Measurements from ENCODE around the gene PRDM2.
"Not testable (repeated sequence)": the region's sequence is repeated elsewhere in the genome, so short reads cannot be mapped to it uniquely, and the experiment has no call there.

PRDM2 gene

DNA sequence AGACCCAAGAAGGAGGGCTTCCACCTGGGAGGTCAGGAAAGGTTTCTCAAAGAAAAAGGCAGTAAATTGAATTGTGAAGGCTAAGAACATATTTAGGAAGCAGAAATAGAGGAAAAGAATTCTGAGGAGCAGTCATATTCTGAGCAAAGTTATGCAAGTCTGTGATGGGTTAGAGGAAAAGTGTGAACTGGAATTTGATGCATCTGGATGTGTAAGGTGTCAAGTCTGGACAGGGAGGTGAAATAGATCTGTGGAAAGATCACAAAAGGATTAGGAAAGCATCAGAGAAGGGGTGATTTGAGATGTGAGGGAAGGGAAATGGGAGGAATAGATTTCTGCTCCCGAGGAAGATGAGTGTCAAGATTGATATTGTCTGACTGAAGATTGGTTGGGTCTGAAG lies 18.1 kb upstream of the PRDM2 start:
- H3K36me3 ChIP-seq (ENCODE audit: control insufficient read depth in 4 of 4, insufficient read depth in 4 of 4, low read length in 3 of 4): no peaks in the 10 kb centered on the region
- ChIA-PET CTCF (no interaction called here), POLR2A (no interaction called here)
- H3K9me3 ChIP-seq (ENCODE audit: control extremely low read depth in 1 of 5, control insufficient read depth in 4 of 5, insufficient read depth in 2 of 5, low read depth in 1 of 5, low read length in 4 of 5): peaks cover 0 to 2% (median 0%) of the 10 kb centered on the region in 5 experiments
- H3K4me1 ChIP-seq (ENCODE audit: control extremely low read depth in 1 of 4, control insufficient read depth in 4 of 4, insufficient read depth in 4 of 4, low read length in 3 of 4): no peaks in the 10 kb centered on the region
- H3K4me3 ChIP-seq (ENCODE audit: control insufficient read depth in 1 of 7, extremely low read depth in 1 of 7, insufficient read depth in 4 of 7, low read depth in 2 of 7, low read length in 6 of 7): no peak overlapping the region
- no peak for DNase-seq
- H3K27me3 ChIP-seq (replicated peaks in 2 of 5; ENCODE audit: control insufficient read depth in 4 of 5, insufficient read depth in 5 of 5, low read length in 4 of 5): no peaks in the 10 kb centered on the region
- H3K27ac ChIP-seq (ENCODE audit: insufficient read depth in 1 of 2, low read depth in 1 of 2, low read length in 2 of 2, poor library complexity in 1 of 2, severe bottlenecking in 2 of 2): no peak overlapping the region
- no CpG with 5 or more reads among the region's 1 CpG for WGBS (ENCODE audit: insufficient coverage)

DNA sequence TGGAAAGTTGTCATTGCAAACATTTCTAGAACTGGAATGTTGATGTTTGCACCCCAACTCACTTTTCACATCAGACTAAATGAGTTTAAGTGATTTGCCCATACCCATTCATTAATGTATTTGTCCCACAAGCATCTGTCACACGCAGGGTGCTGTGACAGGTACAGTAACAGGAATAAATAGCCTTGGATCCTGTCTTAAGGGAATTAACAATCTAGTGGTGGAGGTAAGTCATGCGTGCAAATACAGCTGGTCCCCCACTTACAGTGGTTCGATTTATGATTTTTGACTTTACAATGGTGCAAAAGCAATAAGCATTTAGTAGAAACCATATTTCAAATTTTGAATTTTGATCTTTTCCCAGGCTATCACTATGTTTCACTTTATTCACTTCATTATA lies 17.5 kb upstream of the PRDM2 start:
- peaks cover 0 to 2% (median 0%) of the 10 kb centered on the region in 5 experiments for H3K9me3 ChIP-seq (ENCODE audit: control extremely low read depth in 1 of 5, control insufficient read depth in 4 of 5, insufficient read depth in 2 of 5, low read depth in 1 of 5, low read length in 4 of 5)
- H3K36me3 ChIP-seq (ENCODE audit: control insufficient read depth in 4 of 4, insufficient read depth in 4 of 4, low read length in 3 of 4): no peaks in the 10 kb centered on the region
- H3K27me3 ChIP-seq (replicated peaks in 2 of 5; ENCODE audit: control insufficient read depth in 4 of 5, insufficient read depth in 5 of 5, low read length in 4 of 5): no peaks in the 10 kb centered on the region
- ChIA-PET CTCF (no interaction called here), POLR2A (no interaction called here)
- WGBS (ENCODE audit: insufficient coverage): 80% methylated on average over 1 of the region's 3 CpGs
- no peaks in the 10 kb centered on the region for H3K4me1 ChIP-seq (ENCODE audit: control extremely low read depth in 1 of 4, control insufficient read depth in 4 of 4, insufficient read depth in 4 of 4, low read length in 3 of 4)
- no peak overlapping the region for H3K27ac ChIP-seq (ENCODE audit: insufficient read depth in 1 of 2, low read depth in 1 of 2, low read length in 2 of 2, poor library complexity in 1 of 2, severe bottlenecking in 2 of 2)
- H3K4me3 ChIP-seq (ENCODE audit: control insufficient read depth in 1 of 7, extremely low read depth in 1 of 7, insufficient read depth in 4 of 7, low read depth in 2 of 7, low read length in 6 of 7): no peak overlapping the region
- no peak for DNase-seq

DNA sequence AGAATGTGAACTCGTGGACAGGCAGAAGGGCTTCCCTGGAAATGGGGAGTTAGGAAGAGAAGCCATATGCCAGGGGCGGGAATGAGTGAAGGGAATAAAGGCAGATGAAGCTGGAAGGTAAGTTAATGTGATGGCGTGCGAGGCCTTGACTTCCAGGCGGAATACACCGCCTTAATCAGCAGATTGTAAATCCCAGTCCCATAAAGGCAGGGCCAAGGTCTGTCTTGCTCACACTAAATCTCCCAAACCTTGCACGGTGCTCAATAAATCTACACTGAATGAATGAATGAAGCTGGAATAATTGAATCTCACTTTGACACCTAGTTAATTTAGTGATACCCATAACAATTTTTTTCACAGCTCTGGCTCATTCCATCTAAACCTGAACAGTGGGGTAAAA lies 16.8 kb upstream of the PRDM2 start:
- CTCF ChIA-PET: no interaction called here
- Histone ChIP-seq H3K27ac (ENCODE audit: insufficient read depth in 1 of 2, low read depth in 1 of 2, low read length in 2 of 2, poor library complexity in 1 of 2, severe bottlenecking in 2 of 2) (no peak overlapping the region), H3K4me3 (ENCODE audit: control insufficient read depth in 1 of 7, extremely low read depth in 1 of 7, insufficient read depth in 4 of 7, low read depth in 2 of 7, low read length in 6 of 7) (no peak overlapping the region), H3K9me3 (ENCODE audit: control extremely low read depth in 1 of 5, control insufficient read depth in 4 of 5, insufficient read depth in 2 of 5, low read depth in 1 of 5, low read length in 4 of 5) (peaks cover 0 to 2% (median 0%) of the 10 kb centered on the region in 5 experiments), H3K27me3 (replicated peaks in 2 of 5; ENCODE audit: control insufficient read depth in 4 of 5, insufficient read depth in 5 of 5, low read length in 4 of 5) (no peaks in the 10 kb centered on the region), H3K4me1 (ENCODE audit: control extremely low read depth in 1 of 4, control insufficient read depth in 4 of 4, insufficient read depth in 4 of 4, low read length in 3 of 4) (no peaks in the 10 kb centered on the region), H3K36me3 (ENCODE audit: control insufficient read depth in 4 of 4, insufficient read depth in 4 of 4, low read length in 3 of 4) (no peaks in the 10 kb centered on the region)
- no peak for DNase-seq
- WGBS (ENCODE audit: insufficient coverage): 90% methylated on average over 5 of the region's 7 CpGs
- POLR2A ChIA-PET: no interaction called here

DNA sequence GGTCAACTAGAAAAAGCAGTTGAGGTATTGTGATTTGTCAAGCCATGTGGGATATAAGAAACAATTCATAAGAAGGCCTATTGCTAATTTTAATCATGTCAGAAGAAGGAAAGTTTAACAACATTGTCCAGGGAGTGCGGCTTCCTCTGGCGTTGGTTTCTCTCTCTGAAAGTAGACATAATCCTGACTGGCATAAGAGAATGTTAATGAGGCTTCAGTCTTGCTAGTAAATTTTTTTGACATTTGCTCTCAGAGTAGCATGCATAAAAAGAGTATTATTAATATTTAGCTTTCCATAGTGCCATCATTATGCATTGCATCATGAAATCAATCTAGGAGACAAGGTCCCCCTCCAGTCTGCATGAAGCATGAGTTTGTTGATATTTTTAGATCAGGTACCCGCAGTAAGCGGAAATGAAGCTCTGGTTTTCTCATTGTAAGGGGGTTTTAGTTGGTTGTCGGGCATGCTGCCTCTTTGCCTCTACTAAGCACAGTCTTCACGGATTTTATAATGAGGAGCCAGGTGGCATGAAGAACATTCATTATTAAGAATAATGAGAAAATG lies 12.8 kb upstream of the PRDM2 start:
- POLR2A ChIA-PET: no interaction called here

DNA sequence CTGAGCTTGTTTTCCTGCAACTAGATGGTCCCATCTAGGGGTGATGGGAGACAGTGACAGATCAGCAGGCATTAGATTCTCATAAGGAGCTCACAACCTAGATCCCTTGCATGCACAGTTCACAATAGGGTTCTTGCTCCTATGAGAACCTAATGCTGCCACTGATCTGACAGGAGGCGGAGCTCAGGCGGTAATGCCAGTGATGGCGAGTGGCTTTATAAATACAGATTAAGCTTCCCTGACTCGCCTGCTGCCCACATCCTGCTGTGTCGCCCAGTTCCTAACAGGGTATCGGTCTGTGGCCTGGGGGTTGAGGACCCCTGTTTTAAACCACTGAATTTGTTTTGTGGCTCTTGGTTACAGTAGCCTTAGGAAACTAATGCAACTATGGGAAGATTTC lies 6.9 kb upstream of the PRDM2 start:
- H3K4me1 ChIP-seq (ENCODE audit: control extremely low read depth in 1 of 4, control insufficient read depth in 4 of 4, insufficient read depth in 4 of 4, low read length in 3 of 4); H3K27ac ChIP-seq (ENCODE audit: insufficient read depth in 1 of 2, low read depth in 1 of 2, low read length in 2 of 2, poor library complexity in 1 of 2, severe bottlenecking in 2 of 2); POLR2A ChIA-PET; H3K4me3 ChIP-seq (ENCODE audit: control insufficient read depth in 1 of 7, extremely low read depth in 1 of 7, insufficient read depth in 4 of 7, low read depth in 2 of 7, low read length in 6 of 7); H3K9me3 ChIP-seq (ENCODE audit: control extremely low read depth in 1 of 5, control insufficient read depth in 4 of 5, insufficient read depth in 2 of 5, low read depth in 1 of 5, low read length in 4 of 5); H3K36me3 ChIP-seq (ENCODE audit: control insufficient read depth in 4 of 4, insufficient read depth in 4 of 4, low read length in 3 of 4); H3K27me3 ChIP-seq (replicated peaks in 2 of 5; ENCODE audit: control insufficient read depth in 4 of 5, insufficient read depth in 5 of 5, low read length in 4 of 5): not testable (repeated sequence)
- DNase-seq: peak in 2 of 3 donors; percentile 20 to 36
- 20% methylated on average over 6 of the region's 6 CpGs for WGBS (ENCODE audit: insufficient coverage)
- CTCF ChIA-PET: interaction anchor here (1.5 kb wide), 1 partner anchor 134 kb away, joined by 3 read pairs; no protein-coding TSS in a partner anchor

More for the DNA sequence above, 12.8 kb upstream of the PRDM2 start:
- DNase-seq: no peak
- Histone ChIP-seq H3K27me3 (replicated peaks in 2 of 5; ENCODE audit: control insufficient read depth in 4 of 5, insufficient read depth in 5 of 5, low read length in 4 of 5) (no peaks in the 10 kb centered on the region), H3K36me3 (ENCODE audit: control insufficient read depth in 4 of 4, insufficient read depth in 4 of 4, low read length in 3 of 4) (no peaks in the 10 kb centered on the region), H3K4me3 (ENCODE audit: control insufficient read depth in 1 of 7, extremely low read depth in 1 of 7, insufficient read depth in 4 of 7, low read depth in 2 of 7, low read length in 6 of 7) (no peak overlapping the region), H3K9me3 (ENCODE audit: control extremely low read depth in 1 of 5, control insufficient read depth in 4 of 5, insufficient read depth in 2 of 5, low read depth in 1 of 5, low read length in 4 of 5) (no peaks in the 10 kb centered on the region), H3K27ac (ENCODE audit: insufficient read depth in 1 of 2, low read depth in 1 of 2, low read length in 2 of 2, poor library complexity in 1 of 2, severe bottlenecking in 2 of 2) (no peak overlapping the region), H3K4me1 (ENCODE audit: control extremely low read depth in 1 of 4, control insufficient read depth in 4 of 4, insufficient read depth in 4 of 4, low read length in 3 of 4) (no peaks in the 10 kb centered on the region)
- 93% methylated on average over 3 of the region's 6 CpGs for WGBS (ENCODE audit: insufficient coverage)
- CTCF ChIA-PET: no interaction called here

DNA sequence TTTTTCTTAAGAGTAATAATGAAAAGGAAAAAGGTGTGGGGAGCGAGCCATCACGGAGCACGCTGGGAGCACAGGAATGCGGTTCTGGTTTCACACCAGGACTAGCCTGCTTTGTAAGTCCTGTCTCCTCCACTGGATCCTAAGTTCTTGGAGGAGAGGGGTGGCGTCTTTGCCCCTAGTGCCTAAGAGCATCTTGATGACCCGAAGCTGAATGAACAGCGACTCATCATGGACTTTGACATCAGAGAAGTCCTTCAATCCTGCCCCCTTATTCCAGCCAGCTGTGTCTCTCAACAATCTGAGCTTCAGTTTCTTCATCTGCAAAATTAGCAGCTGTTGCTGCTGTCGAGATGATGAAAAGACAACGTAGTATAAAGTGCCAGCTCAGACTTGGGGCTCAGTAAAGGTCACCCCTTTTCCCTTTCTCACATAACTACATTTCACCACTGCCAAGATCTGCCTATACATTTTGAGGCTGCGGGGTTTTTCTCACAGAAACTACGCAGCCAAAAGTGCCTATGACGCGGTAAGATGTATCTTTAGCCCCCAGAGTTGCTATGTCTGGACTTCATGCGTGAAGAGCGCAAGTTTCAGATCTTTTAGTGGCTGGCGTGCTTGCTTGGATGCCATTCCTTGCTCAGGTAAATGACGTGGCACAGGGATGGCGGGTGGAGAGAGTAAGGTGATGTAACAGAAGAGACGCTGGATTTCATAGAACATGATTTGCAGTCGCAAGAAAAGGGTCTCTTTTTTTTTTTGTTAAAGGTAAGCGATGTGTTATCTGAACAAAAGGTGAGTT lies 4.9 kb upstream of the PRDM2 start:
- peaks cover 0 to 2% (median 0%) of the 10 kb centered on the region in 5 experiments for H3K27me3 ChIP-seq (replicated peaks in 2 of 5; ENCODE audit: control insufficient read depth in 4 of 5, insufficient read depth in 5 of 5, low read length in 4 of 5)
- ChIA-PET POLR2A (no interaction called here), CTCF (interaction anchor here (0.7 to 1.0 kb wide), 4 partner anchors 17 to 30 kb away, joined by 3 read pairs; no protein-coding TSS in a partner anchor)
- no peak for DNase-seq
- 94% methylated on average over 20 of the region's 21 CpGs for WGBS (ENCODE audit: insufficient coverage)
- H3K27ac ChIP-seq (ENCODE audit: insufficient read depth in 1 of 2, low read depth in 1 of 2, low read length in 2 of 2, poor library complexity in 1 of 2, severe bottlenecking in 2 of 2): no peak overlapping the region
- H3K4me1 ChIP-seq (ENCODE audit: control extremely low read depth in 1 of 4, control insufficient read depth in 4 of 4, insufficient read depth in 4 of 4, low read length in 3 of 4): peaks cover 4 to 8% (median 5%) of the 10 kb centered on the region in 4 experiments
- no peak overlapping the region for H3K4me3 ChIP-seq (ENCODE audit: control insufficient read depth in 1 of 7, extremely low read depth in 1 of 7, insufficient read depth in 4 of 7, low read depth in 2 of 7, low read length in 6 of 7)
- H3K36me3 ChIP-seq (ENCODE audit: control insufficient read depth in 4 of 4, insufficient read depth in 4 of 4, low read length in 3 of 4): no peaks in the 10 kb centered on the region
- no peaks in the 10 kb centered on the region for H3K9me3 ChIP-seq (ENCODE audit: control extremely low read depth in 1 of 5, control insufficient read depth in 4 of 5, insufficient read depth in 2 of 5, low read depth in 1 of 5, low read length in 4 of 5)

DNA sequence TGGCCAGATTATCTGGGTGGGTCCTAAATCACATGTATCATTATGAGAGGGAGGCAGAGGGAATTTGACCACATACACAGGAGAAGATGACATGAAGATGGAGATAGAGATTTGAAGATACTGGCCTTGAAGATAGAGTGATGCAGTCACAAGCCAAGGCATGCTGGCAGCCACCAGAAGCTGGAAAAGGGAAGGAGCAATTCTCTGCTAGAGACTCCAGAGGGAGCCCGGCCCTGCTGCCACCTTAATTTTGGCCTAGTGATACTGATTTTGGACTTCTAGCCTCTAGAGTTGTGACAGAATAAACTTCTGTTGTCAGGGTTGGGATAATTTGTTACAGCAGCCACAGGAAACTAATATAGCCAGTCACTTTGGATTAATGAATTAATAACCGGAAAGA lies 2.2 kb upstream of the PRDM2 start:
- Histone ChIP-seq H3K9me3 (ENCODE audit: control extremely low read depth in 1 of 5, control insufficient read depth in 4 of 5, insufficient read depth in 2 of 5, low read depth in 1 of 5, low read length in 4 of 5) (no peaks in the 10 kb centered on the region), H3K36me3 (ENCODE audit: control insufficient read depth in 4 of 4, insufficient read depth in 4 of 4, low read length in 3 of 4) (no peaks in the 10 kb centered on the region), H3K27ac (ENCODE audit: insufficient read depth in 1 of 2, low read depth in 1 of 2, low read length in 2 of 2, poor library complexity in 1 of 2, severe bottlenecking in 2 of 2) (no peak overlapping the region), H3K4me1 (ENCODE audit: control extremely low read depth in 1 of 4, control insufficient read depth in 4 of 4, insufficient read depth in 4 of 4, low read length in 3 of 4) (peaks cover 9 to 23% (median 15%) of the 10 kb centered on the region in 4 experiments), H3K4me3 (ENCODE audit: control insufficient read depth in 1 of 7, extremely low read depth in 1 of 7, insufficient read depth in 4 of 7, low read depth in 2 of 7, low read length in 6 of 7) (no peak overlapping the region), H3K27me3 (replicated peaks in 2 of 5; ENCODE audit: control insufficient read depth in 4 of 5, insufficient read depth in 5 of 5, low read length in 4 of 5) (peaks cover 0 to 2% (median 0%) of the 10 kb centered on the region in 5 experiments)
- ChIA-PET CTCF (no interaction called here), POLR2A (no interaction called here)
- no peak for DNase-seq
- whole genome bisulfite sequencing (ENCODE audit: insufficient coverage): 89% methylated on average over 1 of the region's 2 CpGs
